K562 (cell line): Measurements from ENCODE around the gene DYNLT4. TPM values are rescaled to one million over a fixed set of nuclear protein-coding genes. Genes with fewer than 3 reads are reported as not detected.

ENCODE experiments used
- CAMTA2 ChIP-seq: fragments of 250-450 bp; sonication (Bioruptor Pico); conservative IDR thresholded peaks from 2 replicates; pipeline ENCODE4 v1.5.1; 2022
- E4F1 ChIP-seq: fragments of 250-450 bp; sonication (Bioruptor Pico); IDR thresholded peaks from 2 replicates; pipeline ENCODE4 v1.5.0; 2021; ENCODE audit warnings: mild to moderate bottlenecking, borderline replicate concordance
- FOS ChIP-seq: IDR thresholded peaks from 3 replicates; pipeline ENCODE4 v1.6.1; 2011; ENCODE audit not compliant: insufficient read length; ENCODE audit errors: extremely low read depth
- GATAD2A ChIP-seq: fragments of 450-650 bp; IDR thresholded peaks from 2 replicates; pipeline ENCODE4 v1.6.1; 2017
- HNRNPK ChIP-seq: fragments of 200-400 bp; formaldehyde crosslinking; IDR thresholded peaks from one replicate; pipeline ENCODE4 v1.6.1; 2018; ENCODE audit warnings: mild to moderate bottlenecking, low read depth, low read length; ENCODE audit not compliant: poor library complexity, severe bottlenecking
- KLF10 ChIP-seq: fragments of 250-450 bp; sonication (Bioruptor Pico); IDR thresholded peaks from 2 replicates; pipeline ENCODE4 v1.6.1; 2021; ENCODE audit warnings: matching md5 sums
- MGA ChIP-seq: fragments of 450-650 bp; IDR thresholded peaks from 2 replicates; pipeline ENCODE4 v1.6.1; 2016; ENCODE audit warnings: mild to moderate bottlenecking, moderate library complexity
- SRSF1 ChIP-seq: fragments of 200-400 bp; formaldehyde crosslinking; IDR thresholded peaks from 2 replicates; pipeline ENCODE4 v1.6.1; 2017; ENCODE audit warnings: mild to moderate bottlenecking, low read depth, low read length, moderate library complexity
- ZBTB12 ChIP-seq: fragments of 250-450 bp; sonication (Bioruptor Pico); IDR thresholded peaks from 2 replicates; pipeline ENCODE4 v1.4.0; 2020
- ZNF398 ChIP-seq: fragments of 250-450 bp; sonication (Bioruptor Pico); IDR thresholded peaks from 2 replicates; pipeline ENCODE4 v1.8.0; 2021; ENCODE audit warnings: moderate library complexity, mild to moderate bottlenecking, inconsistent platforms
- polyA plus RNA-seq, 8 experiments: library from polyadenylated mRNA; depleted of rRNA in 4 of 8; stranded (reverse) in 5 of 8; unstranded in 3 of 8; fragments of >200 nt; fragmentation: Nextera tagmentation in 2 of 8; fragmentation: Illumina TruSeq in 1 of 8; extraction: Ambion mirVana in 2 of 8; extraction: Trizol in 1 of 8; gene quantifications; 2 replicates each; pipeline versions ENCODE4 v1.2.1 to v1.2.3, GENCODE V29; 2011 to 2014; ENCODE audit warnings: inconsistent platforms in 1 of 8, missing spikeins in 1 of 8
- total RNA-seq, 7 experiments: library from RNA; depleted of rRNA in 6 of 7; stranded (reverse); fragments of >200 nt in 6 of 7; fragmentation: Illumina TruSeq in 2 of 7; extraction: Trizol in 2 of 7; gene quantifications; 2 replicates each; pipeline versions ENCODE4 v1.2.1 to v1.2.3, GENCODE V29; 2011 to 2021; ENCODE audit warnings: low replicate concordance in 1 of 7

DYNLT4 gene
- total and polyA plus RNA-seq, 9 of the 15 experiments (the other 6 are each of a cell fraction or from before 2014, with no cell fraction given) = 0.29 to 0.73 TPM; not detected in 7

- TF ChIP-seq MGA (no peak), ZBTB12 (CRISPR knock-in tag) (no peak), ZNF398 (CRISPR knock-in tag) (no peak), FOS (no peak), SRSF1 (no peak), KLF10 (CRISPR knock-in tag) (no peak), CAMTA2 (no peak), HNRNPK (no peak), E4F1 (CRISPR knock-in tag) (no peak), GATAD2A (0 out of 2 replicates have a peak, but pooled peaks have one; percentile 44)
These were observed 35.9 kb upstream of the DYNLT4 start, which contains the start of gene PTCH2 (continued) for GRCh38 chr1:44842862-44843655.
